Mesendoderm (in vitro differentiated cells): ENCODE measurements around the gene MAST4.

Experiments
- DNase-seq: peaks from one replicate; pipeline ENCODE4 v3.0.0; 2013
- H2AK5ac ChIP-seq: 2 replicates; pipeline ENCODE4 v1.6.1; 2013; ENCODE audit warnings: low read length, inconsistent platforms
- H2BK120ac ChIP-seq: 2 replicates; pipeline ENCODE4 v1.6.1; 2013; ENCODE audit warnings: low read depth, mild to moderate bottlenecking, low read length, moderate library complexity, mixed read lengths
- H2BK15ac ChIP-seq: replicated peaks from 2 replicates; pipeline ENCODE4 v1.6.1; 2013; ENCODE audit warnings: low read depth, mild to moderate bottlenecking, moderate library complexity
- H2BK5ac ChIP-seq: 2 replicates; pipeline ENCODE4 v1.6.1; 2013; ENCODE audit warnings: low read length, inconsistent platforms
- H3K18ac ChIP-seq: 2 replicates; pipeline ENCODE4 v1.6.1; 2013; ENCODE audit warnings: mild to moderate bottlenecking, low read length, mixed read lengths
- H3K23ac ChIP-seq: one replicate; pipeline ENCODE4 v1.6.1; 2013; ENCODE audit warnings: low read length
- H3K27ac ChIP-seq: 2 replicates; pipeline ENCODE4 v1.5.1; 2013; ENCODE audit warnings: low read depth, mild to moderate bottlenecking, inconsistent platforms, low read length, moderate library complexity
- H3K27me3 ChIP-seq: 2 replicates; pipeline ENCODE4 v1.6.1; 2013; ENCODE audit warnings: low read length, control low read depth, mild to moderate bottlenecking, inconsistent platforms; ENCODE audit not compliant: insufficient read depth, poor library complexity
- H3K36me3 ChIP-seq: 2 replicates; pipeline ENCODE4 v1.6.1; 2013; ENCODE audit warnings: low read length, inconsistent platforms; ENCODE audit not compliant: control insufficient read depth, insufficient read depth
- H3K4ac ChIP-seq: one replicate; pipeline ENCODE4 v1.6.1; 2013; ENCODE audit warnings: low read depth, mild to moderate bottlenecking, low read length, moderate library complexity
- H3K4me1 ChIP-seq: 2 replicates; pipeline ENCODE4 v1.6.1; 2013; ENCODE audit warnings: low read depth, low read length, inconsistent platforms; ENCODE audit not compliant: control insufficient read depth
- H3K4me2 ChIP-seq: 2 replicates; pipeline ENCODE4 v1.6.1; 2013; ENCODE audit warnings: low read length
- H3K4me3 ChIP-seq: 2 replicates; pipeline ENCODE4 v1.5.1; 2013; ENCODE audit warnings: mild to moderate bottlenecking, low read length
- H3K56ac ChIP-seq: one replicate; pipeline ENCODE4 v1.6.1; 2013; ENCODE audit warnings: low read length
- H3K79me1 ChIP-seq: 2 replicates; pipeline ENCODE4 v1.6.1; 2013; ENCODE audit warnings: low read length, inconsistent platforms
- H3K79me2 ChIP-seq: 2 replicates; pipeline ENCODE4 v1.6.1; 2013; ENCODE audit warnings: mild to moderate bottlenecking, low read length; ENCODE audit not compliant: control insufficient read depth, insufficient read depth
- H3K9ac ChIP-seq: 2 replicates; pipeline ENCODE4 v1.6.1; 2013; ENCODE audit warnings: low read length, inconsistent platforms
- H4K5ac ChIP-seq: one replicate; pipeline ENCODE4 v1.6.1; 2013; ENCODE audit warnings: low read length
- H4K8ac ChIP-seq: one replicate; pipeline ENCODE4 v1.6.1; 2013; ENCODE audit warnings: low read depth, mild to moderate bottlenecking, control low read depth, low read length, moderate library complexity
- WGBS: extraction: QIAGEN DNeasy Blood & Tissue Kit; methylation state at CpG from one replicate; pipeline ENCODE4 v1.1.7; 2013; ENCODE audit warnings: low lambda C conversion rate, missing lambda C conversion rate; ENCODE audit not compliant: insufficient coverage; ENCODE audit errors: extremely low coverage; 5-methylcytosine and 5-hydroxymethylcytosine counted together

Gene MAST4

DNA sequence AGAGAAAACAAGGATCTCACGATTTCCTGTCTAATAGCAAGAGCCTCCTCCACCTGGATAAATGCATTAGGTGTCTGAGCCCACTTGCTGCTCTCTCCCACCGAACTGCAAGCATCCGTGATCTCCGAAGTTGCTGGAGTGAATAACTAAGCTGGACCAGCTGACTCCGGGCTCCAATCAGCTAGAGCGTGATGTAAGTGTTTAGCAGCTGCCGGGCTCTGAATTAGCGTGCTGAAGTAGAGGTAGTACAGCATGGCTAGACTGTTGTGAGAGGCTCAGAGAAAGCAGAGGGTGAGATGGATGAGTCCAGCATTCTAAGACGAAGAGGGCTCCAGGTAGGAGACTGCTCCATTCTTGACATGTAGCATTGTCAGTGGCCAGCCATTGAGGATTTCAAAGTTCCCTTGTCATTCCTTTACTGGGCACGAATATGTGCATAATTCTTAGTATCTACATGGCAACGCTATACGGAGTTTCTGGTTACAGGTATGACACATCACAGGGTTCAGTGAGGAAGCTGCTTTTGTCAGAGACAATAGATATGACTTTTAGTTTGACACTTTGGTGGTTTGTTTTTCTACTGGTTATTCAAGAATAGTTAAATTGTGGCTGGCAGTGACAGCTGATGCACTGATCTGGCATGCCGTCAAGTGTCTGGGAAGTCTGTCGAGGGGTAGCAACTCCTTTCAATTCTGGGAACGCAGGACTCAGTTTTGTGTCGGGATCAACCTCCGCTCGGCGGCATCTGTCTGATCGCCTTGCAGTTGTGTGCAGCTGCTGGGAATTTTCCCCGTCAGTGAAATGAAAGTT, 232.6 kb downstream of the MAST4 start:
- Histone ChIP-seq H3K79me1 (no peaks in the 10 kb centered on the region), H3K4me3 (no peak overlapping the region), H3K4ac (no peak overlapping the region), H2BK120ac (no peak overlapping the region), H3K27ac (no peak overlapping the region), H2AK5ac (no peak overlapping the region), H3K23ac (no peak overlapping the region), H4K8ac (no peak overlapping the region), H4K5ac (no peak overlapping the region), H3K79me2 (no peaks in the 10 kb centered on the region), H3K27me3 (no peaks in the 10 kb centered on the region), H3K4me2 (peak overlapping the region; percentile 70), H3K56ac (peak overlapping the region; percentile 40), H3K9ac (peak overlapping the region; percentile 8), H2BK5ac (no peak overlapping the region), H2BK15ac (no peak overlapping the region), H3K4me1 (peaks cover 5% of the 10 kb centered on the region), H3K18ac (no peak overlapping the region), H3K36me3 (no peaks in the 10 kb centered on the region)
- peak; percentile 90 for DNase-seq
- no CpG with 5 or more reads among the region's 21 CpGs for WGBS

DNA sequence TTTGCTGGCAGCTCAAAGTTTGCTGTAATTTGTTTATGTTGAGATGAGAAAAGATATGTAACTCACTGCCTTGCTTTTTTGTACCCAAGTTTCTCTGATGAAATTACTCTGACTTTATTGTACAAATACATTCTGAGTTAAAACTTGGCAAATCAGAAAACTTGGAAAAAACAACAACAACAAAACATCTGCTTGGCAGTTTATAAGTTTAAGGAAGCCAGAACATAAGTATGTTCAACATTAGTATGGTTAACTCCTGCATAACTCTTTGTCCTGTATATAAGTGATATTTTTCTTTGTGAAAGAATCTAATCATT, 233.1 kb downstream of the MAST4 start:
- Histone ChIP-seq H3K79me1 (no peaks in the 10 kb centered on the region), H2AK5ac (no peak overlapping the region), H3K9ac (no peak overlapping the region), H2BK5ac (no peak overlapping the region), H3K4me3 (no peak overlapping the region), H3K27me3 (no peaks in the 10 kb centered on the region), H3K56ac (no peak overlapping the region), H3K4ac (no peak overlapping the region), H4K5ac (no peak overlapping the region), H3K4me1 (peaks cover 5% of the 10 kb centered on the region), H3K18ac (no peak overlapping the region), H3K4me2 (no peak overlapping the region), H3K27ac (no peak overlapping the region), H4K8ac (no peak overlapping the region), H3K23ac (no peak overlapping the region), H3K79me2 (no peaks in the 10 kb centered on the region), H3K36me3 (no peaks in the 10 kb centered on the region), H2BK15ac (no peak overlapping the region), H2BK120ac (no peak overlapping the region)
- DNase-seq: no peak

DNA sequence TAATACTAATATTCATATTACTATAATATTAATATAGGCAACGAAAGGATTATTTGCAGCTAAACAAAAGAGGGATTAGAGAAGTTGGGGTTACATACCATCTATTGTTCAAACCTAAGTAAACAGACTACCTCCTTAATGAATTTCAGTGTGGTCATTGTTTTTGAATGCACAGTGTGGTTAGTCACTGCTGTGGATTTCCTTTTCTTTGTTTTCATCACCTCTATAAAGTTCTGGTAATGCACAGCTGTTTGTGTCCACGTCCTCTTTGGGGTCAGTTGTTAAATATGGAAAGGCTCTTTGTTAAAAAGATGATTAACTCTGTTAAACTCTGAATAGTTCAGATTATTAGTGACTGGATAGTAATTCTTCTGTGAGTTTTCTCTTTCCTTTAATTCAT, 233.6 kb downstream of the MAST4 start:
- Histone ChIP-seq H4K8ac (no peak overlapping the region), H3K79me2 (no peaks in the 10 kb centered on the region), H3K4me2 (no peak overlapping the region), H3K27me3 (no peaks in the 10 kb centered on the region), H3K36me3 (no peaks in the 10 kb centered on the region), H3K9ac (no peak overlapping the region), H3K4ac (no peak overlapping the region), H3K23ac (no peak overlapping the region), H2BK5ac (no peak overlapping the region), H3K4me1 (peaks cover 5% of the 10 kb centered on the region), H3K56ac (no peak overlapping the region), H3K18ac (no peak overlapping the region), H2BK15ac (no peak overlapping the region), H2AK5ac (no peak overlapping the region), H2BK120ac (no peak overlapping the region), H3K79me1 (no peaks in the 10 kb centered on the region), H3K27ac (no peak overlapping the region), H4K5ac (no peak overlapping the region), H3K4me3 (no peak overlapping the region)
- no CpG with 5 or more reads among the region's 2 CpGs for WGBS
- peak; percentile 44 for DNase-seq

DNA sequence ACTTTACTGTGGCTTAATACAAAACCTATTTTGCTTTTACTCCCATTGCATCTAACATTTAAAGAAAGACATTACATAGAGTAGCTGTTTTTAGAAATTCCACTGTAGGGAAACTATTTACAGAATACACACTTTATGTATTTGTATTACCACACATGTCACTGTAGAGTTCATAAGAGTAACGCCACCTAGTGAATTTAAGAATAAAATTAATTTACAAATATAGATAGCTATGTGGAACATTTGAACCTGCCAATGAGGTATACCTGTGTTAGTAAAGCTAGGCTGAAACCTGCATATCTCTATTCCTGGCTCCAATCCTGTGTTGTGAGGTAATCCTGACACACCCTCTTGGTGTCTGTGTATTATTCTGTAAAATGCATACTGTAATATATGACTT, 234.4 kb downstream of the MAST4 start:
- H2AK5ac ChIP-seq: no peak overlapping the region
- no CpG with 5 or more reads among the region's 1 CpG for WGBS
- H3K4me1 ChIP-seq: peaks cover 5% of the 10 kb centered on the region
- no peak overlapping the region for H3K23ac ChIP-seq
- no peak overlapping the region for H3K27ac ChIP-seq
- H3K4ac ChIP-seq: no peak overlapping the region
- H3K4me3 ChIP-seq: no peak overlapping the region
- H3K79me2 ChIP-seq: no peaks in the 10 kb centered on the region
- H4K8ac ChIP-seq: no peak overlapping the region
- no peak overlapping the region for H3K9ac ChIP-seq
- no peaks in the 10 kb centered on the region for H3K27me3 ChIP-seq
- H3K18ac ChIP-seq: no peak overlapping the region
- H3K79me1 ChIP-seq: no peaks in the 10 kb centered on the region
- no peak overlapping the region for H3K4me2 ChIP-seq
- no peaks in the 10 kb centered on the region for H3K36me3 ChIP-seq
- DNase-seq: no peak
- H2BK120ac ChIP-seq: no peak overlapping the region
- no peak overlapping the region for H2BK15ac ChIP-seq
- H2BK5ac ChIP-seq: no peak overlapping the region
- no peak overlapping the region for H4K5ac ChIP-seq
- no peak overlapping the region for H3K56ac ChIP-seq

DNA sequence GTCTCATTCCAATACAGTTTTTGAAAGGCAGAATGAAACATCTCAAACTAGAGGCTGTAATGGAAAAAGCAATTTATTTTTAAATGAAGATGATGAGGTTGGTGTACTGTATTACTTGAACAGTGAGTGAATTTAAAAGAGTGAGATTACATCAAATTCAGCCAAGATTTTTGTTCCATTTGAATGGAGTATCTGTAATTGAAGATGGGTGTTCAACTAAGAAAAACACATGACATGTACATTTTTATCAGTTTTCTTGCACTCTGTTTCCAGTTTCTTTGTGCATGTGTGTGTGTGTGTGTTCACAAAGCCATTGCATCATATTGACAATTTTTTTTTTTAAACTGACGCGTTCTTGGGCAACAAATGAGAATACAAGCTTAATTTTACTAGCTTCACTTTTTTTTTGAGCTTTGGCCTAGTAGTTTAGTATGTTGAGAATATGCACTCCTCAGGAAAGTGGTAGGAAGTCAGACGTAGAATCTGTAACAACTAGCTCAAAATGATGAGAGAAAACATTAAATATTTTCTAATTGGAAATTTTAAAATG, 243.5 kb downstream of the MAST4 start:
- Histone ChIP-seq H2AK5ac (no peak overlapping the region), H3K27ac (no peak overlapping the region), H3K4me3 (no peak overlapping the region), H3K4me1 (peaks cover 9% of the 10 kb centered on the region), H3K23ac (no peak overlapping the region), H3K4me2 (no peak overlapping the region), H2BK120ac (no peak overlapping the region), H3K27me3 (no peaks in the 10 kb centered on the region), H3K9ac (no peak overlapping the region), H3K79me2 (no peaks in the 10 kb centered on the region), H4K8ac (no peak overlapping the region), H4K5ac (no peak overlapping the region), H3K79me1 (no peaks in the 10 kb centered on the region), H2BK5ac (no peak overlapping the region), H3K56ac (no peak overlapping the region), H3K36me3 (no peaks in the 10 kb centered on the region), H2BK15ac (no peak overlapping the region), H3K4ac (no peak overlapping the region), H3K18ac (no peak overlapping the region)
- WGBS: no CpG with 5 or more reads among the region's 3 CpGs
- no peak for DNase-seq

DNA sequence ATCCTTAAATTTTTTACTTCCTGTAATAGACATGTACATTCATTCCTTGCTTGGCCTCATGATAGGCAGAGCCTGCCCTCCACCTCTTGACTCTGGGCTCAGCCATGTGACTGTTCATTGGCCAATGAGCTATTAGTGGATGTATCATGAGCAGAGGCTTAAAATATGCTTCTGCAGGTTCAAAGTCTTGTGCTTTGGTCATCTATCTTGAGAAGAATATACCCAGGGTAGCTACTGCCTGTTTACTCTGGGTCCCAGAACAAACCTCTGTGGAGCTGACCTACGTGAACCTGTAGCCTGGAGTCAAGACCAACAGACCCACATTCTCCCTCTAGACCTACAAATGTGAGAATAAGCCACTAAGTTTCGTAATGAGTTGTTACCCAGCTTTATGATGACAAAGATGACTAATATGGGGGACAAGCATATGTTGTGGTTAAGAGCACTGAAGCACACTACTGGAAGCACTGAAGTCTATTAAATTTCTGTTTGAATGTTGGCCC, 244.4 kb downstream of the MAST4 start:
- no peaks in the 10 kb centered on the region for H3K27me3 ChIP-seq
- no peak overlapping the region for H3K4me2 ChIP-seq
- no peaks in the 10 kb centered on the region for H3K36me3 ChIP-seq
- no peak overlapping the region for H3K9ac ChIP-seq
- peaks cover 9% of the 10 kb centered on the region for H3K4me1 ChIP-seq
- WGBS: no CpG with 5 or more reads among the region's 2 CpGs
- H3K23ac ChIP-seq: no peak overlapping the region
- no peaks in the 10 kb centered on the region for H3K79me2 ChIP-seq
- no peak overlapping the region for H4K5ac ChIP-seq
- H2AK5ac ChIP-seq: no peak overlapping the region
- no peak overlapping the region for H3K4me3 ChIP-seq
- H3K4ac ChIP-seq: no peak overlapping the region
- H3K56ac ChIP-seq: no peak overlapping the region
- no peak overlapping the region for H2BK120ac ChIP-seq
- no peaks in the 10 kb centered on the region for H3K79me1 ChIP-seq
- no peak for DNase-seq
- no peak overlapping the region for H3K18ac ChIP-seq
- H3K27ac ChIP-seq: no peak overlapping the region
- H2BK15ac ChIP-seq: no peak overlapping the region
- no peak overlapping the region for H4K8ac ChIP-seq
- H2BK5ac ChIP-seq: no peak overlapping the region
